SK-N-MC (cell line): ENCODE results near the gene RABL2B.

ENCODE experiments used
- DNase-seq: peaks from one replicate; pipeline ENCODE4 v3.0.0-alpha.2; 2011; ENCODE audit warnings: low read depth, low spot score
- H3K27ac ChIP-seq: fragments of 200-600 bp; sonication (generic); 2 replicates; pipeline ENCODE4 v1.5.1; 2016; ENCODE audit warnings: mixed run types
- H3K36me3 ChIP-seq: fragments of 200-600 bp; sonication (generic); 2 replicates; pipeline ENCODE4 v1.6.1; 2017; ENCODE audit warnings: antibody characterized with exemption, low read length, mixed read lengths; ENCODE audit not compliant: insufficient read depth
- H3K4me3 ChIP-seq: fragments of 200-600 bp; sonication (generic); 2 replicates; pipeline ENCODE4 v1.5.1; 2016
- H3K9ac ChIP-seq: fragments of 200-600 bp; sonication (generic); 2 replicates; pipeline ENCODE4 v1.8.0; 2017; ENCODE audit warnings: mixed run types, mixed read lengths; ENCODE audit not compliant: insufficient read length
- H3K9me3 ChIP-seq: fragments of 200-600 bp; sonication (generic); 2 replicates; pipeline ENCODE4 v1.6.1; 2017; ENCODE audit warnings: low read depth, mild to moderate bottlenecking, antibody characterized with exemption, low read length, moderate library complexity, mixed read lengths
- EZH2 ChIP-seq: fragments of 200-600 bp; sonication (generic); IDR thresholded peaks from one replicate; pipeline ENCODE4 v1.6.1; 2017; ENCODE audit warnings: antibody characterized with exemption
- FOXP2 ChIP-seq: optimal IDR thresholded peaks from 2 replicates; pipeline ENCODE3; 2011; ENCODE audit warnings: mild to moderate bottlenecking, moderate library complexity; ENCODE audit not compliant: insufficient read depth; ENCODE audit errors: extremely low read length, control extremely low read depth
- POLR2AphosphoS5 ChIP-seq: IDR thresholded peaks from 2 replicates; pipeline ENCODE4 v1.6.1; 2012; ENCODE audit warnings: mild to moderate bottlenecking, low read depth, low read length, borderline replicate concordance

RABL2B gene

DNA sequence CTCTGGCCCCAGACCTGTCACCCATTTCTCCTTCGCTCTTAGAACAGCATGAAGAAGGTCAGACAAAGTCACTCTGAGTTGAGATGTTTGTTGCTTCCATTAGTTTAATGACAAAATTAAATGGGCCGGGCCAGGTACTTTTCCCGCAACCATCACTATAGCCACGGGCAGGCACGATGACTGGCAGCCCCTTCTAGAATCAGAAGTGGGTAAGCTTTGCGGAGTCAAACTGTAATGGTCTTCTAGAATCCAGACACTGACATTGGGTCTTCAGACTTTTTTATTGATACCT is 47.8 kb downstream of the RABL2B start:
- H3K36me3 ChIP-seq = no peaks in the 10 kb centered on the region
- DNase-seq = no peak
- no peak for TF ChIP-seq FOXP2
- no peak for TF ChIP-seq POLR2AphosphoS5
- TF ChIP-seq EZH2 = no peak
- no peak overlapping the region for H3K27ac ChIP-seq
- no peaks in the 10 kb centered on the region for H3K9me3 ChIP-seq
- H3K4me3 ChIP-seq = no peak overlapping the region
- no peak overlapping the region for H3K9ac ChIP-seq

DNA sequence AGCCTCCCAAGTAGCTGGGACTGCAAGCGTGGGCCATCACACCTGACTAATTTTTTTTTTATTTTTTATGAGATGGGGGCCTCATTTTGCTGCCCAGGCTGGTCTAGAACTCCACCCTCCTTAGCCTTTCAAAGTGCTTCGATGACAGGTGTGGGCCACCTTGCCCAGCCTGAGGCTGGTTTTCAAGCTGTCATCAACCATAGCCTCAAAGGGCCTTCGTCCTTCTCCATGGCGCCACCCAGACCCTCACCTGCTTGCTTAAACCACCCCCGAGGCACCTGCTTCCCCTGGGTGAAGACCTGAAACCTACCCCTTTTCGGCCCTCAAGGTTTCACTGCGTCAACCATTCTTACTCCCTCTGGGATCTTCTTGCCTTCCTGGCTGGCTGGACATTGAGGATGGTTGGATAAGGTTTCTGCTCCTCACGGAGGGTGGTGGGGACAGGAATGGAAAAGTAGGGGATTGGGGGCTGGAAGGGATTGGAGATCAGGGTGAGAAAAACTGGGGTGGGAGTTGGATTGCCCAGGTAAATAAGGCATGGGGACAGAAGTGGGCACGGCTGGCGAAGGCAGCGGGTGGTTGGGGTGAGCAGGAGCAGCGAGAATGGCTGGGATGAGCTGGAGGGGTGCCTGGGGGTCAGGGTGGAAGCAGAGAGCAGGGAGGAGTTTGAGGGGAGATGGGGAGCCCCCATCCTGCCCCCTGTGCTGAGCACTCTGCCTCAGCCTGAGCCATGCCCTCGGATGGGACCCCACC is 48.3 kb downstream of the RABL2B start:
- TF ChIP-seq POLR2AphosphoS5 (no peak), EZH2 (no peak), FOXP2 (no peak)
- no peak overlapping the region for H3K27ac ChIP-seq
- H3K4me3 ChIP-seq = no peak overlapping the region
- DNase-seq = no peak
- H3K36me3 ChIP-seq = no peaks in the 10 kb centered on the region
- no peaks in the 10 kb centered on the region for H3K9me3 ChIP-seq
- H3K9ac ChIP-seq = no peak overlapping the region

DNA sequence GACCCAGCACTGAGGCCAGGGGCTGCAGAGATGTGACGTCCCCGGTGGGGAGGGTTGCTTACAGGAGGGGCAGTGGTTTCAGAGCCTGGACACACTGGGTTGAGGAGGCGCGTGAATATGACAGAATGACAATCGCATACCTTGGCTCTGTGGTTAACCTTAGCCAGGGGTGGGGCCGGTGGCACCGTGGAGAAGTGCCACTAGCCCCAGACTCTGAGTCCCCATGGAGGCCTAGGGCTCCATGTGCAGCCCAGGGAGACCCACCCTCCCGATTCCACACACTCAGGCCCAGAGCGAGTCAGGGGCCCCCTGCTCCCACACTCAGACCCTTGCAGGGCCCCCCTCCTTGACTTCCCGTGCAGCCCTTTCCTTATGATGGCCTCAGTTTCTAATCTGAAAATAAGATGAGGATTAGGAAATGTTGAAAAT is 49.1 kb downstream of the RABL2B start:
- Histone ChIP-seq H3K9me3 (no peaks in the 10 kb centered on the region), H3K9ac (no peak overlapping the region), H3K4me3 (no peak overlapping the region), H3K36me3 (no peaks in the 10 kb centered on the region), H3K27ac (no peak overlapping the region)
- DNase-seq = no peak
- TF ChIP-seq POLR2AphosphoS5 (no peak), FOXP2 (no peak), EZH2 (no peak)

DNA sequence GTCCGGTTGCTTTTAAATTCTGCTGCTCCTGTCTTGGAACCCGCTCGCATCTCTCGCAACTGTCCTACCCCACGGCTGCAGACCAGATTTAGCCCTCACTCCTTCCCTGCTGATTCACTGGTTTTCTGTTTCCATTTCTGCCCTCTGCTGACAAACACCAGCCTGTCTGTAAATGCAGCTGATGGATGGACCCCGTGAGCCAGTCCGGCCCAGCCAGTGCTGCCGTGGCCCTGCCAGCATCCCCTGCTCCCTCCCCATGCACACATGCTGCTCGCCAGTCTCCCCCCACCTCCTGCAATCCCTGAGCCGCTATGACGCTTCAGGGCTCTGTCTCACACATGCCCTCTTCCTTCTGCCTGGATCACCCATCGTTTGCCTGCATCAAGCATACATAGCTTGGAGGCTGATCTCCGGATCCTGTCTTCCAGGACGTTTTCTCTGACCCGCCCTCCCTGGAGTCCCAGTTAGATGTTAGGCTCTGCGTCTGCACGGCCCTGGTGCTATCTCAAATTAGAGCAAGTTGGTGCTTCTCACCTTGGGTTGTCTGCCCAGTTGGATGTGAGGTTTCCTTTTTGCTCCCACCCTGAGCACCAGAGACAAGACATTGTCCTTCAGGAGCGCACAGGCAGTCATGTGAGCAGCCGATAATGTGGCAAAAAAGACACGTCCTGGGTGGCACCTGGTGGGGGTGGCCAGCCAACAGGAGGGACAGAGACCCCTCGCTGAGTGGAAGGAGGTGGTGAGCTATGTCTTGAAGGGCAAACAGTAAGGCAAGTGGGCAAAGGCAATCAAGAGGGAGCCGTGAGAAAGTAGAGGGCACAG is 49.7 kb downstream of the RABL2B start:
- H3K27ac ChIP-seq = no peak overlapping the region
- DNase-seq = no peak
- TF ChIP-seq POLR2AphosphoS5 (no peak), FOXP2 (no peak), EZH2 (no peak)
- no peak overlapping the region for H3K9ac ChIP-seq
- H3K4me3 ChIP-seq = no peak overlapping the region
- H3K36me3 ChIP-seq = no peaks in the 10 kb centered on the region
- no peaks in the 10 kb centered on the region for H3K9me3 ChIP-seq

DNA sequence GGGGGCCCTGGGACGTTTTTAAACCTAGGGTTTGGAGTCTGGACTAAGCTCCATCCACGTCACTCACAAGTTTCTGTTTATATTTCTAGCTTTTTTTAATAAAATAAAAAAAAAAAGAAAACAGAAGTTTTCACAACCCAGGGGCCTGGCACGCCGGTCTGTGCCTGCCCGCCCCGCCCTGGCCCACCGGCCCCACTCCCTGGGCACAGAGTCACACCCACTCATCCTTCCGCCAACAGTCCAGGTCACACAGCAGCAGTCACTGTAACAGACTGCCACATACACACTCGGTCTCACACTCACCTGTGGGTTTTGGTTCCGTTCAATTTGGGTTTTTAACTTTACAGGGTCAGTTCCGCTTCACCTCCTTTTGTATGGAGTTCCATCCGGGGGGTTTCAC is 50.8 kb downstream of the RABL2B start:
- no peak overlapping the region for H3K27ac ChIP-seq
- H3K9me3 ChIP-seq = no peaks in the 10 kb centered on the region
- no peak for TF ChIP-seq FOXP2
- TF ChIP-seq POLR2AphosphoS5 = no peak
- no peak for TF ChIP-seq EZH2
- no peak overlapping the region for H3K9ac ChIP-seq
- H3K36me3 ChIP-seq = no peaks in the 10 kb centered on the region
- no peak for DNase-seq
- no peak overlapping the region for H3K4me3 ChIP-seq

DNA sequence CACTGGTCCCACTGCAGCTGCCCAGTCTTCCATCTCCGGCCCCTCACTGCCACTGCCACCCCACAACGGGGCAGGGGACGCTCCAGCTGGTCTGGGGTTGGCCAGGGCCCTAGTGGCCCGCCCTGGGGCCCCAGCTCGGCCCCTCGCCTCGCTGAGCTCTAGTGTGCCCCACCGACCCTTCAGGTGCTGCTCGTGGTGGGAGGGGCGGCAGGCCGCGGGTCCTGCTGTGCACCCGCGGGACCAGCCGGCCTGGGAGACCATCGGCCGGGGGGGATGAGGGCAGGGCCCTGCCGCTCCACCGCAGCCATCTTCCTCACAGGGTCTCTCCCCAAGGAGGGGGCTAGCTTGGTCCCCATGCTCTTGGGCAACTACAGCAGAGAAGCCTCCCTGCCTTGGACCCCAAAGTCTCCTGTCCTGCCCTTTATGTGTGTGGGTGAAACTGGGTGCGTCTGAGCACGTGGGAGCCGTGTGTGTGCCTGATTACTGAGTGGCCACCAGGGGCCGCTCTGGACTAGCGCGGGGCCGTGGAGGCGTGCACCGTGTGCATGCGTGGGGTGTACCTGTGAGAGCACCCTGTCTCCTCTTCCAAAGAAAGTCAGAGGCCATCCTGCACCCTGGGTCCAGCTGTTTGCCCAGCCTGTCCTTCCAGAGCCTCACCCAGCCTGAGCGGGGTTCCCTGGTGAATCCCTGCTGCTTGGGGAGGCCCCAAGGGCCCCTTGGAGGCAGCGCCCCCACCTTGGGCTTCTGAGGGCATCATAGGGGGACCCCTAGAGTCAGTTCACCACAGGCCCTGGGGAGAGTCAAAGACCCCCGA is 51.4 kb downstream of the RABL2B start:
- H3K27ac ChIP-seq = no peak overlapping the region

DNA sequence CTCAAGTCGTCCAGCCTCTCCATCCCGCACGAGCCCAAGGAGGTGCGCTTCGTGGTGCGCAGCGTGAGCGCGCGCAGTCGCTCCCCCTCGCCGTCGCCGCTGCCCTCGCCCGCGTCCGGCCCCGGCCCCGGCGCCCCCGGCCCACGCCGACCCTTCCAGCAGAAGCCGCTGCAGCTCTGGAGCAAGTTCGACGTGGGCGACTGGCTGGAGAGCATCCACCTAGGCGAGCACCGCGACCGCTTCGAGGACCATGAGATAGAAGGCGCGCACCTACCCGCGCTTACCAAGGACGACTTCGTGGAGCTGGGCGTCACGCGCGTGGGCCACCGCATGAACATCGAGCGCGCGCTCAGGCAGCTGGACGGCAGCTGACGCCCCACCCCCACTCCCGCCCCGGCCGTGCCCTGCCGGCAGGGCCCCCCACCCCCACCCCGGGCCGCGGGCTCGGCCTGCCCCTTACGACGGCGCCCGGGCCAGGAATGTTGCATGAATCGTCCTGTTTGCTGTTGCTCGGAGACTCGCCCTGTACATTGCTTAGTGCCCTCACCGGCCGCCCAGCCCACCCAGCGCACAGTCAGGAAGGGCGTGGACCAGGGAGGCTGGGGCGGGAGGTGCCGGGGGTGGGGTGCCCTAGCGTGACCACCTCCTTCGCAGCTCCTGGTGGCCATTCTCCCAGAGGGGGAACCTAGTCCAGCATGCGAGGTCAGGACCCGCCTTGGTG is 52.3 kb downstream of the RABL2B start:
- DNase-seq = no peak
- Histone ChIP-seq H3K4me3 (no peak overlapping the region), H3K9ac (no peak overlapping the region), H3K9me3 (no peaks in the 10 kb centered on the region), H3K27ac (no peak overlapping the region), H3K36me3 (no peaks in the 10 kb centered on the region)
- TF ChIP-seq EZH2 (no peak), FOXP2 (no peak), POLR2AphosphoS5 (no peak)

More for the DNA sequence above, 51.4 kb downstream of the RABL2B start:
- Histone ChIP-seq H3K4me3 (no peak overlapping the region), H3K36me3 (no peaks in the 10 kb centered on the region), H3K9me3 (no peaks in the 10 kb centered on the region), H3K9ac (no peak overlapping the region)
- TF ChIP-seq FOXP2 = no peak
- TF ChIP-seq EZH2 = no peak
- DNase-seq = no peak
